GM12875 (cell line): Measurements from ENCODE around the gene NFATC4.
"Not testable (repeated sequence)": the region's sequence is repeated elsewhere in the genome, so short reads cannot be mapped to it uniquely, and the experiment has no call there.

Experiments
- H3K4me3 ChIP-seq: one replicate; pipeline ENCODE4 v1.5.1; 2011; ENCODE audit warnings: low read depth, low read length, control low read depth
- TF ChIP-seq, protein P1 (sequence below): IDR thresholded peaks from 2 replicates; pipeline ENCODE4 v1.5.1; 2011; ENCODE audit warnings: low read depth, mild to moderate bottlenecking, control low read depth, inconsistent platforms, low read length, moderate library complexity, borderline replicate concordance; ENCODE audit not compliant: insufficient read depth

NFATC4 gene

DNA sequence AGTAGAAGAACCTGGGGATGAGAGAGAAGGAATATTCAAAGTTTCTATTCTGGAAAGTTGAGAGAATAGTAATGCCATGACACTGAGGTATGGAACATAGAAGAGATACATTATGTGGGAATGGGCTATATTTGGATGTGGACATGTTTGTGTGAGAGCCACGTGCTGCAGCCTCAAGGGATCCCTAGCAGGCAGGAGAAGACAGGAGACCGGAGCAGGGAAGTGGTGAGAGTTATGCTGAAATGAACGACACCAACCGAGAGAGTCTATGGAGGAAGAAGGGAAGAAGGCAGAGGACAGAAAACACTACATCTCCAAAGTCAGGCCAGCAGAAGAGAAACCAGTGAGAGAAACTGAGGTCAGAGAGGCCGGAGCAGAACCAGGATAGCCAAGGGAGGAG, 18.2 kb upstream of the NFATC4 start:
- TF ChIP-seq, protein P1, sequence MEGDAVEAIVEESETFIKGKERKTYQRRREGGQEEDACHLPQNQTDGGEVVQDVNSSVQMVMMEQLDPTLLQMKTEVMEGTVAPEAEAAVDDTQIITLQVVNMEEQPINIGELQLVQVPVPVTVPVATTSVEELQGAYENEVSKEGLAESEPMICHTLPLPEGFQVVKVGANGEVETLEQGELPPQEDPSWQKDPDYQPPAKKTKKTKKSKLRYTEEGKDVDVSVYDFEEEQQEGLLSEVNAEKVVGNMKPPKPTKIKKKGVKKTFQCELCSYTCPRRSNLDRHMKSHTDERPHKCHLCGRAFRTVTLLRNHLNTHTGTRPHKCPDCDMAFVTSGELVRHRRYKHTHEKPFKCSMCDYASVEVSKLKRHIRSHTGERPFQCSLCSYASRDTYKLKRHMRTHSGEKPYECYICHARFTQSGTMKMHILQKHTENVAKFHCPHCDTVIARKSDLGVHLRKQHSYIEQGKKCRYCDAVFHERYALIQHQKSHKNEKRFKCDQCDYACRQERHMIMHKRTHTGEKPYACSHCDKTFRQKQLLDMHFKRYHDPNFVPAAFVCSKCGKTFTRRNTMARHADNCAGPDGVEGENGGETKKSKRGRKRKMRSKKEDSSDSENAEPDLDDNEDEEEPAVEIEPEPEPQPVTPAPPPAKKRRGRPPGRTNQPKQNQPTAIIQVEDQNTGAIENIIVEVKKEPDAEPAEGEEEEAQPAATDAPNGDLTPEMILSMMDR, result no peak
- no peak overlapping the region for H3K4me3 ChIP-seq

DNA sequence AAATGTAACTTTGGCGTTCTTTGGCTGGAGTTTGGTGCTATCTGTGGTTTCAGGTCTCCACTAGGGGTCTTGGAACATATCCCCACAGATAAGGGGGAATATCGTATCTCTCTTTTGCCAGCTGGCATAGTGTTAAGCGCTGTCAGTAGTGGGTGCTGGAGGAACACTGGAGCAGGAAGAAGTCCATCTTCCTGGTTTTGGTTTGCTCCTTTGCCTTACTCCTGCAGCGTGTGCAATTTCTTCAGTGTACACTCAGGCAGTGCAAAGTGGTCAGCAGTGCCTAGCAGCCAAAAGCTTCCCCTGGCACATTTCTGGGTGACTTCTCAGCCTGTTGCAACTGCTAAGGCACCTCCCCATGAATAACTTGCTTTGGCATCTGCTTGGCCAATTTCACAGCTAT, 16.5 kb upstream of the NFATC4 start:
- no peak overlapping the region for H3K4me3 ChIP-seq
- TF ChIP-seq, protein P1, result no peak

DNA sequence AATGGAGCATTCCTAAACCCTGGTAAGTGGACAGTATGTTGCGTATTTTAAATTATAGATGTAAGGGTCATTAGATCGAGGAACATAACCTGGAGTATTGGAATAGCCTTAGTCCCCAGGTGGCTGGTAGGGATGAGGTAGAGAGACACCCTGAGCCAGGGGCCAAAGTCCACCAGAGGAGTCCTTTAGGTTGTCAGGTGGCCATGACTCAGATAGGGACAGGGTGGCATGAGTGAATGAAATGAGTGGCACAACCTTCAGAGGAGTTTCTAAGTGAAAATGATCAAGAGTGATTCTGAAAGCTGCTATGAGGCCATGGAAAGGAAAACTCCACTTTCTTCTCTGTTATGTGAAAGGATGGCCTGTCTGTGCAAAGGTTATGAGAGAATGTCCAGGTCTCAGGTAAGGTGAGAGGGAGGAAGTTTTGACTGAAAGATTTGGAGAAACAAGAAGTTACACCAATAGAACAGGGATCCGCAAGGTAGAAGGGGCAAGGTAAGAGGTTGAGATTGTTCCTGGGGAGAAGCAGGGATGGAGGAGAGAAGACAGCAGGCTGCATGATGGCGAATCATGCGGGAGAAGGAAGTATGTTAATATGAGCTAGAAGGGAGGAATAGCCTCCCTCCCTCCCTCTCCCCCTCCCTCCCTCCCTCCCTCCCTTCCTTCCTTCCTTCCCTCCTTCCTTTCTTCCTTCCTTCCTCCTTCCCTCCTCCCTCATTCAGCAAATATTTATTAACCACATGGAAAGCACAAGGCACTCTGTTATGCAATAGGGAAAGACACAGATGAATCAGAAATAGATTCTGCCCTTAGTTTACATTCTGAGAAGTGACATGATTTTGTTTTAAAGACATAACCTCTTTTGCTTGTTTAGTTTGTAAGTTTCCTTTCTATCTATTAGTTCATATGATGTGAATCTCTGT, 14.2 kb upstream of the NFATC4 start:
- H3K4me3 ChIP-seq, result no peak overlapping the region
- TF ChIP-seq, protein P1, result no peak

DNA sequence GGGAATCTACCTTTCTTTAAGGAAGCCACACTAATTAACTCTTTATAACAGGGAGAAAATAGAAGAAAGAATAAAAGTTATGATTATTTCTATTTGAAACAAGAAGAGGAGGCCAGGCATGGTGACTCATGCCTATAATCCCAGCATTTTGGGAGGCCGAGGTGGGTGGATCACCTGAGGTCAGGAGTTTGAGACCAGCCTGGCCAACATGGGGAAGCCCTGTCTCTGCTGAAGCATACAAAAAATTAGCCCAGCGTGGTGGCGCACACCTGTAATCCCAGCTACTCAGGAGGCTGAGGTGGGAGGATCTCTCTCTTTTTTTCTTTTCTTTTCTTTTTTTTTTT, 13.5 kb upstream of the NFATC4 start:
- H3K4me3 ChIP-seq, result not testable (repeated sequence)

DNA sequence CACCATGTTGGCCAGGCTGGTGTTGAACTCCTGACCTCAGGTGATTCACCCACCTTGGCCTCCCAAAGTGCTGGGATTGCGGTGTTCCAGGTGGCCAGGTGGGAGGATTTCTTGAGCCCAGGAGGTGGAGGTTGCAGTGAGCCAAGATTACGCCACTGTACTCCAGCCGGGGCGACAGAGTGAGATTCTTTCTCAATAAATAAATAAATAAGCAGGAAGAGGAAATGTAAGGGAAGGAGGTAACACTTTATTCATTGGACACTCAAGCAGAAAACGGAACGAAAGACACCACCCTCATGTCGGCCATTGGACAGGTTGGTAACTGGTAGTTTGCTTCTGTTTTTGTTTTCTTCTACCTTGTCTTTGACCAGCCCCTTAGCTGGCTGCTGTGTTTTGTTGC, 13.0 kb upstream of the NFATC4 start:
- TF ChIP-seq, protein P1, result no peak
- H3K4me3 ChIP-seq, result no peak overlapping the region

DNA sequence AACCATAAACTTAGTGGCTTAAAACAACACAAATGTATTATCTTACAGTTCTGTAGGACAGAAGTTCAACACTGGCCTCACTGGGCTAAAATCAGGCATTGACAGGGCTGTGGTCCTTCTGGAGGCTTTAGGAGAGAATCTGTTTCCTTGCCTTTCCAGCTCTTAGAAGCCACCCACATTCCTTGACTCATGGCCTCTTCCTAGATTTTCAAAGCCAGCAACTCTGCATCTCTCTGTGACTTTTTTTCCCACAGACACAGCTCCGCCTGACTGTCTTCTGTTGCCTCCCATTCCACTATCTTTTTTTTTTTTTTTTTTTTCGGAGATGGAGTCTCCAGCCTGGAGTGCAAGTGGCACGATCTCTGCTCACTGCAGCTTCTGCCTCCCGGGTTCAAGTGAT, 11.8 kb upstream of the NFATC4 start:
- no peak overlapping the region for H3K4me3 ChIP-seq
- TF ChIP-seq, protein P1, result no peak

DNA sequence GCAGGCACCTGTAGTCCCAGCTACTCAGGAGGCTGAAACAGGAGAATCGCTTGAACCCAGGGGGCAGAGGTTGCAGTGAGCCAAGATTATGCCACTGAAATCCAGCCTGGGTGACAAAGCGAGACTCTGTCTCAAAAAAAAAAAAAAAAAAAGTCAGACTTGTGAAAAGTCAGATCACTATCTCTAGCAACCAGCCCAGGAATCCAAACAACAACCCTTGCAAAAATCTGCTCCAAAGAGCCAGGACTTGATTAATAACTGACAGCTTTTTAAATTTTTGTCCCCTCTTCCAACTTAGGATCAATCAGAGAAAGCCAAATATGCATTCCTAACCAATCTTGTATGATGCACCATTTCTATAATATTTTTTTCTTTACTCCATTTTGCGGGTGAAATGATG, 7.7 kb upstream of the NFATC4 start:
- TF ChIP-seq, protein P1, result no peak
- no peak overlapping the region for H3K4me3 ChIP-seq

DNA sequence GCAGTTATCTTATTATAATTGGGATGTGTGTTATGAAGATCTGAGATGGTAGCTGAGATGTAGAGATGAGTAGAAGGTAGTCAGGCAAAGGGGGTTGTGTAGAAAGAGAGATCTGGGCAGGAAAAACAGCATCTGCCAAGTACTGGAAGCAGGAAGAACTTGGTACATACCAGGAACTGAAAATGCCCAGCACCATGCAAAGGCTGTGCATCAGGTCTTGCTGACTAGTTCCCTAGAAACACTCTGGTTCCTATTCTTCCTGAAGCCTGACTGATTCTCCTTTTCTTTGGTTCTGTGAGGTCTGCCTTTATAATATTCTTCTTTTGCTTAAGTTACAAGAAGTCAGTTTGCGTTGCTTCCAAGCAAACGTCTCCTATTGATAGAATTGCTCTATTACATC, 6.7 kb upstream of the NFATC4 start:
- TF ChIP-seq, protein P1, result no peak
- H3K4me3 ChIP-seq, result no peak overlapping the region
